Dendritic cell treated with granulocyte-macrophage colony-stimulating factor and Interleukin-4, amounts not matched to agents 40 ng/mL and 50 ng/mL, for 4 days (primary cell): ENCODE data around the gene GATAD2B.
A peak's percentile ranks its signal among the peaks of the same experiment; 100 is the strongest.
"Not testable (repeated sequence)": the region's sequence is repeated elsewhere in the genome, so short reads cannot be mapped to it uniquely, and the experiment has no call there.

Experiments
- H3K27ac Mint-ChIP-seq: one replicate; pipeline ENCODE4 v1.8.0; 2022; ENCODE audit warnings: mild to moderate bottlenecking, mixed read lengths
- H3K27me3 Mint-ChIP-seq: one replicate; pipeline ENCODE4 v1.8.0; 2022; ENCODE audit warnings: mild to moderate bottlenecking, mixed read lengths
- H3K36me3 Mint-ChIP-seq: one replicate; pipeline ENCODE4 v1.8.0; 2022; ENCODE audit warnings: low read depth, mixed read lengths
- H3K4me1 Mint-ChIP-seq: one replicate; pipeline ENCODE4 v1.8.0; 2022; ENCODE audit warnings: low read depth, mixed read lengths
- H3K4me3 Mint-ChIP-seq: one replicate; pipeline ENCODE4 v1.8.0; 2022; ENCODE audit warnings: mild to moderate bottlenecking, moderate library complexity, mixed read lengths
- H3K9me3 Mint-ChIP-seq: one replicate; pipeline ENCODE4 v1.8.0; 2022; ENCODE audit warnings: mixed read lengths
- intact Hi-C: fragments of 100-400 bp; cut with micrococcal nuclease; formaldehyde crosslinking; loops from one replicate; pipeline ENCODE4 v1.15.0; 2022

The GATAD2B gene

DNA sequence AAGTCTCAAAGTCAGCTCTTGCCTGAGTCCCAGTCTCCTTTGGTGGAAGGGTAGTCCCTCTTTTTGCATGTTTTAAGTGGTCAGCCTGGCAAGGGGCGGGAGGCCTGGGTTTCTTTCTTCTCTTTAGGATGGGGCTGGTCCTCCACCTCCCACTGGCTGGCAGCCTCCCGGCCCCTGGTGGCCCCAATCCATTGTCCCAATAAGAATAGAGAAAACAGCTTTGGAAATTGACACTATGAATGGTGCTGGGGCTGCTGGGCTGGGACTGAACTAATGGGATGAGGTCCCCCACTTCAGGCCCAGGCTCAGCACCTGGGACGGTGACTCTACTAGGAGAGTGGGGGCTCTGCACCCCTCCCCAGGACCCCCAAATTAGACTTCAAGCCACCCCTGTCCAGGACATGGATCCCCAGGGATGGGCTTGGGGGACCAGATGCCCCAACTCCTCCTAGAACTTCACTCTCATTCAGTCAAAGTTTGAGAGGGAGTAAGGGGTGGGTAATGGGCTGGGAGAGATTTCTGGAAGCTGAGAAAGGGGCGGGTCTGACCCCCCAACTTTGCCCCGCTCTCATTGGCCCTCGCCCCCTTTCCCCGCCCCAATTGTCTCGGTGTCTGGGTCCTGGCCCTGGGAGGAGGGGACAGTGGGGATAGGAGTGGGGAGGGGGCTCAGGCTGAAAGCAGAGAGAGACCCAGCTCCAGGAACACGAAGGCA, 129.4 kb downstream of the GATAD2B start:
- H3K27ac Mint-ChIP-seq: peak overlapping the region; percentile 90
- intact Hi-C loops: loop anchor here (10.0 kb wide), 1 partner anchor 151 kb away; the partner anchor contains the start of gene DENND4B
- H3K36me3 Mint-ChIP-seq: no peaks in the 10 kb centered on the region
- H3K4me1 Mint-ChIP-seq: peaks cover 75% of the 10 kb centered on the region
- no peaks in the 10 kb centered on the region for H3K9me3 Mint-ChIP-seq
- H3K27me3 Mint-ChIP-seq: no peaks in the 10 kb centered on the region
- H3K4me3 Mint-ChIP-seq: no peak overlapping the region

DNA sequence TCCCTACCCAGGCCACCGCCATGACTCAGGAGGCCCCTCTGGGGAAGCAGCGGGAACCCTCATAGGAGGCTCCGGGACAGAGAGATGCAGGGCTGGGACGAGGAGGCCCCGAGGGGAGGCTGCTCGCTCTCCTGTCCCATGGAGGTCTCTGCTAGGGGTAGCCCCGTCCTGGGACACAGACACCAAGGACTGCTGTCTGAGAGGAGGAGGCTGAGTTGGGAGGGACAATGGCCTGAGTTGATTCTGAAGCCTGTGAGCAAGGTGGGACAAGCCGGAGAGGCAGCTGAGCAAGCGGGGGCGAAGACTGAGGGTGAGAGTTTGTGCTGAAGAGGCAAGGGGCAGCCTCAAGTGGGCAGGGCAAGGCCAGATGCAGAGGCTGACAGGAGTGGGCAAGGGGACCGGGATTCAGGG, 130.1 kb downstream of the GATAD2B start:
- H3K27ac Mint-ChIP-seq: peak overlapping the region; percentile 90
- H3K4me1 Mint-ChIP-seq: peaks cover 79% of the 10 kb centered on the region
- H3K36me3 Mint-ChIP-seq: no peaks in the 10 kb centered on the region
- H3K4me3 Mint-ChIP-seq: no peak overlapping the region
- intact Hi-C loops: loop anchor here (10.0 kb wide), 1 partner anchor 152 kb away; the partner anchor contains the start of gene DENND4B
- H3K27me3 Mint-ChIP-seq: no peaks in the 10 kb centered on the region
- no peaks in the 10 kb centered on the region for H3K9me3 Mint-ChIP-seq

DNA sequence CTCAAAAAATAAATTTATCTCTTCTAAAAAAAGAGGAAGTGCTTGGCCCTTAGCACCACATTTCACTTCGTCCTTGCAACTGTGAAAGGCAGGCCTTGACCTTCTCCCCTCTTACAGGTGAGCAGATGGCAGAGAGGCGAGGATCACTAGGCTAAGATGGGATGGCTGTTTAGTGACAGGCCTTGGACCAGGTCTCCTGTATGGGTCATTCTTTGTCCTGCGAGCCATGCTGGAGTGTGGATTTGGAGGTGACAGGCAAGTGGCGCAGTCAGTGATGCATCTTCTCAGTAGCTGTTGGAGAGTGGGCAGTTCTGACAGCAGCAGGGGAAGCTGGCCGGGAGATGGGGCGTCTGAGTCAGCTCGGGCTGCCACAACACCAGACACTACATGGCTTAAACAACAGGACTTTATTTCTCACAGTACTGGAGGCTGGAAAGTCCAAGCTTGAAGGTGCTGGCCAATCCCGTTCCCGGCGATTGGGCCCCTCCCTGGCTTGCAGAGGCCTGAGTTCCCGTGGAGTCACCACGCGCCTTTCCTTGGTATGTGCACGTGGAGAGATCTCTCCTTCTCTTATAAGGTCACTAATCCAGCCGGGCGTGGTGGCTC, 131.0 kb downstream of the GATAD2B start:
- peak overlapping the region; percentile 79 for H3K4me3 Mint-ChIP-seq
- H3K36me3 Mint-ChIP-seq: no peaks in the 10 kb centered on the region
- peak overlapping the region; percentile 90 for H3K27ac Mint-ChIP-seq
- intact Hi-C loops: loop anchor here (2.0 to 10.0 kb wide), 2 partner anchors 13 to 153 kb away; partner anchors contain the start of gene DENND4B
- H3K27me3 Mint-ChIP-seq: no peaks in the 10 kb centered on the region
- no peaks in the 10 kb centered on the region for H3K9me3 Mint-ChIP-seq
- H3K4me1 Mint-ChIP-seq: peaks cover 74% of the 10 kb centered on the region

DNA sequence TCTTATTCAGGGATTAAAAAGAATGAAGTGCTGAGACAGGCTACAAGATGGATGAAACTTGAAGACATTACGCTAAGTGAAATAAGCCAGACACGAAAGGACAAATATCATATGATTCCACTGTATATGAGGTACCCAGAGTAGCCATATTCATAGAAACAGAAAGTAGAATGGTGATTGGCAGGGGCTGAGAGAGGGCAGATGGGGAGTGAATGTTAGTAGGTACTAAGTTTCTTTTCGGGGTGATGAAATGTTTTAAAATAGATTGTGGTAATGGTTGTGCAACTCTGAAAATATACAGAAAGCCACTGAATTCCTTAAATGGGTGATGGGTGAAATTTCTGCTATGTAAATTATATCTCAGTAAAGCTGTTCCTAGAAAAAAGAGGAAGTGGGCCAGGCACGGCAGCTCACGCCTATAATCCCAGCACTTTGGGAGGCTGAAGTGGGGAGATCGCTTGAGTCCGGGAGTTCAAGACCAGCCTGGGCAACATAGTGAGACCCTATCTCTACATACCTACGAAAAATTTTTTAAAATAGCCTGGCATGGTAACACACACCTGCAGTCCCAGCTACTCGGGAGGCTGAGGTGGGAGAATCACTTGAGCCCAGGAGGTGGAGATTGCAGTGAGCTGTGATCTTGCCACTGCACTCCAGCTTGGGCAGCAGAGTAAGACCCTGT, 131.7 kb downstream of the GATAD2B start:
- H3K4me1 Mint-ChIP-seq: peaks cover 69% of the 10 kb centered on the region

DNA sequence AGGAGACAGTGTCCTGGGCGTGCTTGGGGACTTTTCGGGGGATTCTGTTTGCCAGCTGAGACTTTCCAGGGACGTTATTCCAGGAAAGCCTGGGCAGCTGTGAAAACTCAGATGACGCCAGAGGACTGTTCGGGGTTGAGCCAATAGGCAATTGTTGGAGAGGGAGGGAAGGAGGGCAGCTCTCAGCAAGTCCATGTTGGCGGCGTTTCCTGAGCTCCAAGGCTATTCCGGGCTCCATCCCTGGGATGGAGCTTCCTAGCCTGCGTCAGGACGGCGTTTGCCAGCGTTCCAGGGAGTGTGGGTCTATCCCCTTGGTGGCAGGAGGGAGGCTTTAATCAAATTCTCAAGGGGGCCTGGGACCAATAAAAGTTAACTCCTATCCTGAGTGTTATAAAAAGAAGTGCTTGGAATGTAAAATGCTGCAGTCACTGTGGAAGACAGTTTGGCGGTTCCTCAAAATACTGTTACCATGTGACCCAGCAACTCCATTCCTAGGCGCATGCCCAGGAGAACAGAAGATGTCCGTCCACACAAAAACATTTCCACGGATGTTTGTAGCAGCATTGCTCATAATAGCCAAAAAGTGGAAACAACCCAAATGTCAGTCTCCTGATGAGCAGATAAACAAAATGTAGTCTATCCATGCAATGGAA, 132.3 kb downstream of the GATAD2B start:
- intact Hi-C loops: loop anchor here (2.0 to 10.0 kb wide), 2 partner anchors 14 to 154 kb away; partner anchors contain the start of gene DENND4B
- peak overlapping the region; percentile 90 for H3K27ac Mint-ChIP-seq

More for the DNA sequence above, 131.7 kb downstream of the GATAD2B start:
- intact Hi-C loops: loop anchor here (2.0 to 10.0 kb wide), 2 partner anchors 14 to 154 kb away; partner anchors contain the start of gene DENND4B
- Mint-ChIP-seq H3K36me3 (no peaks in the 10 kb centered on the region), H3K4me3 (peak overlapping the region; percentile 79), H3K27ac (peak overlapping the region; percentile 90), H3K27me3 (no peaks in the 10 kb centered on the region), H3K9me3 (no peaks in the 10 kb centered on the region)

DNA sequence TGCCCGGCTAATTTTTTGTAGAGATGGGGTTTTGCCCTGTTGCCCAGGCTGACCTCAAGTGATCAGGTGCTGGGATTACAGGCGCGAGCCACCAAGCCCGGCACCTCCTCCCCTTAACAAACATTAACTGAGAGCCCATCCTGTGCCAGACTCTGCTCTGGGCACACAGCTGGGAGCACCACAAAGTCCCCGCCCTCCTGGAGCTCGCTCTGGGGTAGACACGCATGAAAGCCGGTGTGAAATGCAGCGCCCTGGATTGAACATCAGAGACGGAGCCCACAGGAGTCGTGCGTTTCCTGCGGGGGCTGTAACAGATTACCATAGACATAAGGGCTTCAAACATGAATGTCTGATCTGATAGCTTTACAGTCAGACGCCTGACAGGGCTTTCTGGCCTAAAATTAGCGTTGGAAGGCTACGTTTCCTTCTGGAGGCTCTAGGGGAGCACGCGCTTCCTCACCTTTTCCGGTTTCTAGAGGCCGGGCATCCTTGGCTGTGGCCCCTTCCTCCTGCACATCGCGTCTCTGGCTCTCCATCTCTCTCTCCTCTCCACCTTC, 133.2 kb downstream of the GATAD2B start:
- Mint-ChIP-seq H3K27me3 (no peaks in the 10 kb centered on the region), H3K36me3 (no peaks in the 10 kb centered on the region), H3K27ac (peak overlapping the region; percentile 90), H3K4me3 (peak overlapping the region; percentile 79), H3K9me3 (no peaks in the 10 kb centered on the region), H3K4me1 (peaks cover 68% of the 10 kb centered on the region)
- intact Hi-C loops: loop anchor here (2.0 to 10.0 kb wide), 2 partner anchors 15 to 155 kb away; partner anchors contain the start of gene DENND4B

More for the DNA sequence above, 132.3 kb downstream of the GATAD2B start:
- H3K4me3 Mint-ChIP-seq: peak overlapping the region; percentile 79
- H3K27me3 Mint-ChIP-seq: no peaks in the 10 kb centered on the region
- no peaks in the 10 kb centered on the region for H3K36me3 Mint-ChIP-seq
- H3K9me3 Mint-ChIP-seq: no peaks in the 10 kb centered on the region
- peaks cover 71% of the 10 kb centered on the region for H3K4me1 Mint-ChIP-seq

DNA sequence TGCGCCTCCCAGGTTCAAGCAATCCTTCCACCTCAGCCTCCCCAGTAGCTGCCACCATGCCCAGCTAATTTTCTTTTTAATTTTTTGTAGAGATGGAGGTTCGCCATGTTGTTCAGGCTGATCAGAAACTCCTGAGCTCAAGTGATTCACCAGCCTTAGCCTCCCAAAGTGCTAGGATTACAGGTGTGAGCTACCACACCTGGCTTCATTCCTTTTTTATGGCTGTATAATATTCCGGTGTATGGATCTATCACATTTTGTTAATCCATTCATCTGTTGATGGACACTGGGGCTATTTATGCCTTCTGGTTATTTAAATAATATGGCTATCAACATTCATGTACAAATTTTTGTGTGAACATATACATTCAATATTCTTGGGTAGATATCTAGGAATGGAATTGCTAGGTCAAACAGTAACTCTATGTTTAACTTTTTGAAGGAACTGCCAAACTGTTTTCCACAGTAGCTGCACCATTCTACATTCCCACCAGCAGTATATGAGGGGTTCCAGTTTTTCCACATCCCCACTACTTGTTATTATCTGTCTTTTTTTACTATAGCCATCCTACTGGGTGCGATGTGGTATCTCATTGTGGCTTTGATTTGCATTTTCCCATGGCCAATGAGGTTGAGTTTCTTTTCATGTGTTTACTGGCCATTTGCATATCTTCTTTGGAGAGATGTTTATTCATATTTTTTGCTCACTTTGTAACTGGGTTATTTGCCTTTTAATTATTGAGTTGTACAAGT, 136.6 kb downstream of the GATAD2B start:
- no peak overlapping the region for H3K27ac Mint-ChIP-seq
- H3K27me3 Mint-ChIP-seq: no peaks in the 10 kb centered on the region
- peaks cover 2% of the 10 kb centered on the region for H3K36me3 Mint-ChIP-seq
- H3K4me1 Mint-ChIP-seq: peaks cover 55% of the 10 kb centered on the region
- intact Hi-C loops: no loop called here
- H3K4me3 Mint-ChIP-seq: no peak overlapping the region
- no peaks in the 10 kb centered on the region for H3K9me3 Mint-ChIP-seq

- Mint-ChIP-seq H3K36me3 (peaks cover 29% of the 10 kb centered on the region), H3K9me3 (no peaks in the 10 kb centered on the region), H3K27ac (peak overlapping the region; percentile 93), H3K4me1 (peaks cover 58% of the 10 kb centered on the region), H3K4me3 (peak overlapping the region; percentile 83), H3K27me3 (no peaks in the 10 kb centered on the region)
- intact Hi-C loops: no loop called here
Measured at GRCh38 chr1:153783233-153784190, 139.3 kb downstream of the GATAD2B start.

GRCh38 chr1:153782648-153783047, 140.1 kb downstream of the GATAD2B start:
- peak overlapping the region; percentile 83 for H3K4me3 Mint-ChIP-seq
- peaks cover 37% of the 10 kb centered on the region for H3K36me3 Mint-ChIP-seq
- H3K27me3 Mint-ChIP-seq, H3K9me3 Mint-ChIP-seq, intact Hi-C loops: not testable (repeated sequence)
- H3K27ac Mint-ChIP-seq: peak overlapping the region; percentile 93
- peaks cover 61% of the 10 kb centered on the region for H3K4me1 Mint-ChIP-seq

DNA sequence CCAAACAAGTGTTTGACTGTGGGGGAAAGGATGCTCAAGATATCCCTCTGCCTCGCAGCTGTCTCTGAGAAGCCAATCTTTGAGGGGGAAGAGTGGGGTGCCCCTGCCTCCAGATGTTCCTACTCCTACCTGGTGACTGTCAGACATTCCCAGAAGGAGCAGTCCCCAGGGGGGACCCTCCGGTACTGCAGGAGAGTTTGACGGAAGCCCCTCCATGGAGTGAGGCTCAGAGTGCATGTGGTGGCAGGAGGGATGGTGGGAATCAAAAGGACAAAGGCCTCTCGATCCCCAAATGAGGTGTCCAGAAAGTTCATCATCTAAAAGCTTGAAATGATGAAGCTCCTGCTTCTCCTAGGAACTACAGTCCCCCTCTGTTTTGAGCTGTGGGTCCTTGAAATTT, 142.2 kb downstream of the GATAD2B start:
- Mint-ChIP-seq H3K9me3 (no peaks in the 10 kb centered on the region), H3K36me3 (peaks cover 58% of the 10 kb centered on the region), H3K4me3 (no peak overlapping the region), H3K4me1 (peaks cover 74% of the 10 kb centered on the region), H3K27me3 (no peaks in the 10 kb centered on the region), H3K27ac (peak overlapping the region; percentile 83)
- intact Hi-C loops: no loop called here

DNA sequence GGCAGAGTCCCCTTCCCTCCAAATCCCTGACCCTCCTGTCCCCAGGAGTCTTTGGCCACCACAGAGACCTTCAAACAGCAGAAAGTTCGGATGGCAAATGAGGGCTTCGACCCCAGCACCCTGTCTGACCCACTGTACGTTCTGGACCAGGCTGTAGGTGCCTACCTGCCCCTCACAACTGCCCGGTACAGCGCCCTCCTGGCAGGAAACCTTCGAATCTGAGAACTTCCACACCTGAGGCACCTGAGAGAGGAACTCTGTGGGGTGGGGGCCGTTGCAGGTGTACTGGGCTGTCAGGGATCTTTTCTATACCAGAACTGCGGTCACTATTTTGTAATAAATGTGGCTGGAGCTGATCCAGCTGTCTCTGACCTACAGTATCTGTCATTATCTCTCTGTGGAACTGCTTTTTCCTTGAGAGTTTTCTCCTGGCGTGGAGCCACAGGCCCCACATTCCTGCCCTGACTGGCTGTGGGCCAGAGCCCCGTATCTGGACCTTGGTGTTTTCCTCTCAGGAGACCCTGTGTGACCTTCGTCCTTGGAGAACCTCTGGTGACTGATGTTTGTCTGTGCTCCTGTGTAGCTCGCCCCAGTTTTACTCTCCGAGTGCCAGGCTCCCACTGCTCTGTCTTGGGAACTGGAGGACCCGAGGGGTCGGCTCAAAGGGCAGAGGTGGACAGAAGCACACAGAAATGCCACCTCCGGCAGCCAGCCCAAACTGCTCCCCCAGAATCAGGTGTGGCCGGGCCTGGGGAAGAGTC, 142.8 kb downstream of the GATAD2B start:
- Mint-ChIP-seq H3K27ac (peak overlapping the region; percentile 83), H3K4me3 (no peak overlapping the region)
- intact Hi-C loops: no loop called here

More for the DNA sequence above, 142.8 kb downstream of the GATAD2B start:
- Mint-ChIP-seq H3K4me1 (peaks cover 70% of the 10 kb centered on the region), H3K9me3 (no peaks in the 10 kb centered on the region), H3K27me3 (no peaks in the 10 kb centered on the region), H3K36me3 (peaks cover 61% of the 10 kb centered on the region)
